HG03045 (cell line): Measurements from ENCODE around the gene IQCK.

Source experiments
- ATAC-seq: cut with Tn5 transposase; IDR thresholded peaks from one replicate; pipeline ENCODE4 v1.9.1; 2021; ENCODE audit warnings: mild to moderate bottlenecking, moderate library complexity; ENCODE audit not compliant: unreplicated experiment

IQCK gene

GRCh38 chr16:19830902-19831560 lies 113.0 kb downstream of the IQCK start:
- no peak for ATAC-seq

GRCh38 chr16:19831678-19832077 lies 113.6 kb downstream of the IQCK start:
- ATAC-seq, result no peak

- no peak for ATAC-seq
Observed at GRCh38 chr16:19833176-19833575, 115.1 kb downstream of the IQCK start.

GRCh38 chr16:19833581-19833980 lies 115.5 kb downstream of the IQCK start:
- ATAC-seq, result no peak

GRCh38 chr16:19835196-19835595 lies 117.1 kb downstream of the IQCK start:
- ATAC-seq, result no peak

- ATAC-seq, result no peak
Observed at GRCh38 chr16:19835968-19836421, 117.9 kb downstream of the IQCK start.

GRCh38 chr16:19837331-19837980 lies 119.4 kb downstream of the IQCK start:
- ATAC-seq, result no peak

- no peak for ATAC-seq
Observed at GRCh38 chr16:19837984-19838707, 120.1 kb downstream of the IQCK start.

GRCh38 chr16:19840524-19841110 lies 122.5 kb downstream of the IQCK start:
- no peak for ATAC-seq

- ATAC-seq, result no peak
Observed at GRCh38 chr16:19841184-19841583, 123.1 kb downstream of the IQCK start.

GRCh38 chr16:19842426-19843157 lies 124.5 kb downstream of the IQCK start:
- ATAC-seq, result no peak

- ATAC-seq, result no peak
Observed at GRCh38 chr16:19843371-19843770, 125.3 kb downstream of the IQCK start.

- no peak for ATAC-seq
Observed at GRCh38 chr16:19844945-19845641, 127.0 kb downstream of the IQCK start.

GRCh38 chr16:19846436-19846835 lies 128.4 kb downstream of the IQCK start:
- no peak for ATAC-seq

GRCh38 chr16:19848756-19849155 lies 130.7 kb downstream of the IQCK start:
- ATAC-seq, result no peak

- no peak for ATAC-seq
Observed at GRCh38 chr16:19850131-19850817, 132.2 kb downstream of the IQCK start.

- ATAC-seq, result no peak
Observed at GRCh38 chr16:19851476-19851875, 133.4 kb downstream of the IQCK start.

GRCh38 chr16:19853132-19853741 lies 135.2 kb downstream of the IQCK start:
- ATAC-seq, result no peak
